ENCODE measurements around the gene MDM4.
"Not testable (repeated sequence)": the region's sequence is repeated elsewhere in the genome, so short reads cannot be mapped to it uniquely, and the experiment has no call there.

Gene MDM4

GRCh38 chr1:204516180-204516879, at the start of gene MDM4:
TSS of gene MDM4 (plus strand) at chr1:204516406. CDS start at chr1:204525519, 9,113 bp downstream.
- DNase-seq, result peak; percentile 97 to 98

- DNase-seq, result no peak
Observed at GRCh38 chr1:204466416-204467405, 49.5 kb upstream of the MDM4 start.

GRCh38 chr1:204468206-204468605, 48.0 kb upstream of the MDM4 start:
- DNase-seq, result no peak

- no peak for DNase-seq
Observed at GRCh38 chr1:204468766-204469302, 47.4 kb upstream of the MDM4 start.

GRCh38 chr1:204469304-204469703, 46.9 kb upstream of the MDM4 start:
- DNase-seq, result no peak

- DNase-seq, result no peak
Observed at GRCh38 chr1:204471687-204472086, 44.5 kb upstream of the MDM4 start.

- DNase-seq, result no peak
Observed at GRCh38 chr1:204472660-204473059, 43.5 kb upstream of the MDM4 start.

GRCh38 chr1:204473400-204473965, 42.7 kb upstream of the MDM4 start:
- no peak for DNase-seq

- DNase-seq, result peak; percentile 58 to 72
Observed at GRCh38 chr1:204475656-204476432, 40.4 kb upstream of the MDM4 start.

- no peak for DNase-seq
Observed at GRCh38 chr1:204476563-204476962, 39.6 kb upstream of the MDM4 start.

GRCh38 chr1:204477036-204477740, 39.0 kb upstream of the MDM4 start:
- DNase-seq, result no peak

- peak; percentile 18 to 20 for DNase-seq
Observed at GRCh38 chr1:204478172-204478899, 37.9 kb upstream of the MDM4 start.

- no peak for DNase-seq
Observed at GRCh38 chr1:204478921-204479320, 37.3 kb upstream of the MDM4 start.

- DNase-seq, result no peak
Observed at GRCh38 chr1:204479387-204480136, 36.6 kb upstream of the MDM4 start.

- DNase-seq, result no peak
Observed at GRCh38 chr1:204480515-204480914, 35.7 kb upstream of the MDM4 start.

GRCh38 chr1:204483791-204484190, 32.4 kb upstream of the MDM4 start:
- no peak for DNase-seq

- DNase-seq, result not testable (repeated sequence)
Observed at GRCh38 chr1:204486513-204487255, 29.5 kb upstream of the MDM4 start.

GRCh38 chr1:204487256-204487615, 29.0 kb upstream of the MDM4 start:
- no peak for DNase-seq

- DNase-seq, result no peak
Observed at GRCh38 chr1:204491655-204492054, 24.6 kb upstream of the MDM4 start.

Measured in Kasumi-1 (cell line).